HL-60 (cell line): ENCODE measurements around the gene PPFIA3.

Experiments
- DNase-seq, 2 experiments: peaks; one replicate each; pipeline ENCODE4 v3.0.0-alpha.2; 2010 to 2020; ENCODE audit warnings: low read depth in 1 of 2, low spot score in 1 of 2
- H3K27ac ChIP-seq: fragments of 250-450 bp; sonication (Bioruptor Pico); replicated peaks from 2 replicates; pipeline ENCODE4 v1.5.1; 2020; ENCODE audit warnings: mild to moderate bottlenecking, moderate library complexity
- H3K27me3 ChIP-seq: fragments of 250-450 bp; sonication (Bioruptor Pico); 2 replicates; pipeline ENCODE4 v1.5.1; 2021; ENCODE audit warnings: mild to moderate bottlenecking, moderate library complexity; ENCODE audit not compliant: insufficient read depth, poor library complexity, severe bottlenecking
- H3K4me3 ChIP-seq: replicated peaks from 2 replicates; pipeline ENCODE4 v1.5.1; 2011; ENCODE audit warnings: mild to moderate bottlenecking, control low read depth, low read length; ENCODE audit not compliant: insufficient read depth
- CTCF ChIP-seq: IDR thresholded peaks from one replicate; pipeline ENCODE4 v1.5.1; 2011; ENCODE audit warnings: low read length, control low read depth, inconsistent platforms; ENCODE audit not compliant: insufficient read depth
- GABPA ChIP-seq: IDR thresholded peaks from 2 replicates; pipeline ENCODE4 v1.6.1; 2012; ENCODE audit warnings: low read depth
- POLR2AphosphoS5 ChIP-seq: IDR thresholded peaks from 2 replicates; pipeline ENCODE4 v1.6.1; 2012; ENCODE audit warnings: low read depth
- REST ChIP-seq: IDR thresholded peaks from 2 replicates; pipeline ENCODE4 v1.6.1; 2012; ENCODE audit warnings: low read depth; ENCODE audit not compliant: insufficient replicate concordance
- SPI1 ChIP-seq: IDR thresholded peaks from 2 replicates; pipeline ENCODE4 v1.6.1; 2012; ENCODE audit warnings: low read depth, mild to moderate bottlenecking, borderline replicate concordance

PPFIA3 gene

GRCh38 chr19:49140951-49141350, 21.6 kb downstream of the PPFIA3 start:
- no peaks in the 10 kb centered on the region for H3K27me3 ChIP-seq
- no peak overlapping the region for H3K4me3 ChIP-seq
- no peak for TF ChIP-seq REST
- no peak for TF ChIP-seq SPI1
- no peak for TF ChIP-seq POLR2AphosphoS5
- no peak for TF ChIP-seq GABPA
- TF ChIP-seq CTCF, result no peak
- H3K27ac ChIP-seq, result no peak overlapping the region
- no peak for DNase-seq

GRCh38 chr19:49141352-49141751, 22.0 kb downstream of the PPFIA3 start:
- H3K27ac ChIP-seq, result no peak overlapping the region
- no peaks in the 10 kb centered on the region for H3K27me3 ChIP-seq
- TF ChIP-seq POLR2AphosphoS5, result no peak
- no peak for TF ChIP-seq REST
- no peak for TF ChIP-seq GABPA
- no peak for TF ChIP-seq CTCF
- no peak for TF ChIP-seq SPI1
- H3K4me3 ChIP-seq, result no peak overlapping the region
- DNase-seq, result no peak

- Histone ChIP-seq H3K27me3 (peaks cover 2% of the 10 kb centered on the region), H3K4me3 (no peak overlapping the region), H3K27ac (no peak overlapping the region)
- TF ChIP-seq REST (no peak), GABPA (no peak), POLR2AphosphoS5 (no peak), SPI1 (no peak), CTCF (no peak)
- DNase-seq, result no peak
Observed at GRCh38 chr19:49142866-49143335, 23.6 kb downstream of the PPFIA3 start.
